BLaER1 (cell line): ENCODE data around the gene TOR1A.
"Not testable (repeated sequence)": the region's sequence is repeated elsewhere in the genome, so short reads cannot be mapped to it uniquely, and the experiment has no call there.

Experiments used
- H3K27ac ChIP-seq: shearing (Covaris generic); formaldehyde crosslinking; 2 replicates; pipeline ENCODE4 v1.8.1; 2022
- H3K27me3 ChIP-seq: shearing (Covaris generic); formaldehyde crosslinking; 2 replicates; pipeline ENCODE4 v1.8.1; 2022
- H3K36me3 ChIP-seq: shearing (Covaris generic); formaldehyde crosslinking; 2 replicates; pipeline ENCODE4 v1.8.1; 2022
- H3K4me1 ChIP-seq: shearing (Covaris generic); formaldehyde crosslinking; 2 replicates; pipeline ENCODE4 v1.8.1; 2022
- H3K4me2 ChIP-seq: shearing (Covaris generic); formaldehyde crosslinking; 2 replicates; pipeline ENCODE4 v1.8.1; 2022
- H3K4me3 ChIP-seq: shearing (Covaris generic); formaldehyde crosslinking; 2 replicates; pipeline ENCODE4 v1.8.1; 2022
- H3K9ac ChIP-seq: shearing (Covaris generic); formaldehyde crosslinking; 2 replicates; pipeline ENCODE4 v1.8.1; 2022
- H3K9me3 ChIP-seq: shearing (Covaris generic); formaldehyde crosslinking; 2 replicates; pipeline ENCODE4 v1.8.1; 2022
- H4K20me1 ChIP-seq: shearing (Covaris generic); formaldehyde crosslinking; 2 replicates; pipeline ENCODE4 v1.8.1; 2022
- Cebpa-rat ChIP-seq: shearing (Covaris generic); IDR thresholded peaks from 2 replicates; pipeline ENCODE4 v1.8.1; 2022

TOR1A gene

GRCh38 chr9:129810788-129811187, 13.1 kb downstream of the TOR1A start:
- Histone ChIP-seq H3K27ac (no peak overlapping the region), H3K9ac (no peak overlapping the region), H3K4me3 (no peak overlapping the region), H3K36me3 (peaks cover 94% of the 10 kb centered on the region), H3K4me1 (peaks cover 35% of the 10 kb centered on the region), H3K9me3 (no peaks in the 10 kb centered on the region), H4K20me1 (peaks cover 87% of the 10 kb centered on the region), H3K4me2 (no peak overlapping the region), H3K27me3 (no peaks in the 10 kb centered on the region)
- no peak for TF ChIP-seq Cebpa-rat

- peaks cover 93% of the 10 kb centered on the region for H3K36me3 ChIP-seq
- H3K9me3 ChIP-seq: no peaks in the 10 kb centered on the region
- H4K20me1 ChIP-seq: peaks cover 87% of the 10 kb centered on the region
- no peaks in the 10 kb centered on the region for H3K27me3 ChIP-seq
- peaks cover 42% of the 10 kb centered on the region for H3K4me1 ChIP-seq
- H3K4me3 ChIP-seq: no peak overlapping the region
- no peak overlapping the region for H3K4me2 ChIP-seq
- H3K27ac ChIP-seq: no peak overlapping the region
- no peak for TF ChIP-seq Cebpa-rat
- H3K9ac ChIP-seq: no peak overlapping the region
These were observed 13.8 kb downstream of the TOR1A start for GRCh38 chr9:129810116-129810515.

- peaks cover 90% of the 10 kb centered on the region for H3K36me3 ChIP-seq
- peaks cover 45% of the 10 kb centered on the region for H3K4me1 ChIP-seq
- H3K4me2 ChIP-seq: peak overlapping the region; percentile 48
- no peaks in the 10 kb centered on the region for H3K9me3 ChIP-seq
- no peaks in the 10 kb centered on the region for H3K27me3 ChIP-seq
- peak overlapping the region; percentile 16; the same call in 1 of the 2 replicates for H3K9ac ChIP-seq
- H3K27ac ChIP-seq: no peak overlapping the region
- no peak overlapping the region for H3K4me3 ChIP-seq
- peaks cover 82% of the 10 kb centered on the region for H4K20me1 ChIP-seq
- no peak for TF ChIP-seq Cebpa-rat
These were observed 14.6 kb downstream of the TOR1A start for GRCh38 chr9:129809346-129809745.

GRCh38 chr9:129806061-129806460, 17.9 kb downstream of the TOR1A start:
- Histone ChIP-seq H3K27me3 (no peaks in the 10 kb centered on the region), H3K4me2 (peak overlapping the region; percentile 52), H3K36me3 (peaks cover 61% of the 10 kb centered on the region), H3K9me3 (no peaks in the 10 kb centered on the region), H4K20me1 (peaks cover 61% of the 10 kb centered on the region), H3K27ac (0 out of 2 replicates have a peak overlapping the region, but pooled peaks have one; percentile 8), H3K9ac (no peak overlapping the region), H3K4me1 (peaks cover 46% of the 10 kb centered on the region), H3K4me3 (no peak overlapping the region)
- TF ChIP-seq Cebpa-rat: no peak

GRCh38 chr9:129803676-129804060, 20.3 kb downstream of the TOR1A start:
- H3K9me3 ChIP-seq: no peaks in the 10 kb centered on the region
- H3K4me1 ChIP-seq: peaks cover 31% of the 10 kb centered on the region
- H3K27ac ChIP-seq: peak overlapping the region; percentile 56; the same call in 1 of the 2 replicates
- H3K4me3 ChIP-seq: peak overlapping the region; percentile 89
- H4K20me1 ChIP-seq: peaks cover 37% of the 10 kb centered on the region
- peak overlapping the region; percentile 93 for H3K4me2 ChIP-seq
- H3K36me3 ChIP-seq: peaks cover 37% of the 10 kb centered on the region
- no peak for TF ChIP-seq Cebpa-rat
- H3K27me3 ChIP-seq: no peaks in the 10 kb centered on the region
- H3K9ac ChIP-seq: peak overlapping the region; percentile 80

- Histone ChIP-seq H3K9me3 (no peaks in the 10 kb centered on the region), H3K4me2 (peak within 1 kb of the TSS; percentile 93), H3K27me3 (no peaks in the 10 kb centered on the region), H3K9ac (peak within 1 kb of the TSS; percentile 80), H3K27ac (peak within 1 kb of the TSS; percentile 56), H3K4me3 (peak within 1 kb of the TSS; percentile 89), H4K20me1 (peaks cover 35% of the 10 kb centered on the region), H3K36me3 (peaks cover 31% of the 10 kb centered on the region), H3K4me1 (peaks cover 31% of the 10 kb centered on the region)
- no peak for TF ChIP-seq Cebpa-rat
These were observed 20.9 kb downstream of the TOR1A start, which contains the start of gene TOR1B for GRCh38 chr9:129802833-129803675. Gene TOR1B (plus strand): TSS chr9:129803184. CDS start chr9:129803213, 29 bp downstream.

- Histone ChIP-seq H3K9ac (no peak overlapping the region), H3K27ac (no peak overlapping the region), H3K27me3 (no peaks in the 10 kb centered on the region), H3K4me2 (no peak overlapping the region), H3K4me3 (no peak overlapping the region), H4K20me1 (peaks cover 26% of the 10 kb centered on the region), H3K4me1 (peaks cover 25% of the 10 kb centered on the region), H3K9me3 (no peaks in the 10 kb centered on the region), H3K36me3 (peaks cover 15% of the 10 kb centered on the region)
- no peak for TF ChIP-seq Cebpa-rat
These were observed 22.4 kb downstream of the TOR1A start for GRCh38 chr9:129801504-129801903.

GRCh38 chr9:129798973-129799372, 25.0 kb downstream of the TOR1A start:
- H3K27ac ChIP-seq: no peak overlapping the region
- H3K4me2 ChIP-seq: no peak overlapping the region
- peaks cover 5% of the 10 kb centered on the region; the same call in 1 of the 2 replicates for H4K20me1 ChIP-seq
- no peak overlapping the region for H3K9ac ChIP-seq
- H3K4me1 ChIP-seq: peaks cover 4% of the 10 kb centered on the region
- H3K27me3 ChIP-seq: 0 out of 2 replicates have a peak, but pooled peaks cover 7% of the 10 kb centered on the region
- H3K36me3 ChIP-seq: no peaks in the 10 kb centered on the region
- no peak overlapping the region for H3K4me3 ChIP-seq
- TF ChIP-seq Cebpa-rat: no peak
- H3K9me3 ChIP-seq: no peaks in the 10 kb centered on the region

- not testable (repeated sequence) for H3K27me3 ChIP-seq, H4K20me1 ChIP-seq, H3K9me3 ChIP-seq, H3K27ac ChIP-seq, H3K4me2 ChIP-seq, H3K4me1 ChIP-seq, H3K9ac ChIP-seq, H3K36me3 ChIP-seq, H3K4me3 ChIP-seq
These were observed 27.9 kb downstream of the TOR1A start for GRCh38 chr9:129796029-129796428.

- Histone ChIP-seq H3K9ac (no peak overlapping the region), H3K27ac (no peak overlapping the region), H3K9me3 (no peaks in the 10 kb centered on the region), H3K4me1 (peaks cover 10% of the 10 kb centered on the region), H3K4me3 (no peak overlapping the region), H3K27me3 (0 out of 2 replicates have a peak, but pooled peaks cover 7% of the 10 kb centered on the region), H4K20me1 (no peaks in the 10 kb centered on the region), H3K4me2 (no peak overlapping the region), H3K36me3 (no peaks in the 10 kb centered on the region)
- TF ChIP-seq Cebpa-rat: no peak
These were observed 29.4 kb downstream of the TOR1A start for GRCh38 chr9:129794549-129794948.
